Uterus (tissue), 2 donors: Measurements from ENCODE around the gene NEURL1B.

Experiments used
- POLR2A ChIP-seq, 2 donors: fragments of 450-650 bp; IDR thresholded peaks; one replicate each; pipeline ENCODE4 v1.6.1; 2016; ENCODE audit warnings: antibody characterized with exemption in 2 of 2, mild to moderate bottlenecking in 1 of 2, moderate library complexity in 1 of 2
- TF ChIP-seq, protein P1 (sequence below), 4 experiments: fragments of 200-600 bp in 2 of 4; fragments of 450-650 bp in 2 of 4; sonication (generic) in 2 of 4; IDR thresholded peaks; one replicate each; pipeline ENCODE4 v1.5.1; 2016 to 2019; ENCODE audit warnings: antibody characterized with exemption in 4 of 4, mild to moderate bottlenecking in 2 of 4, moderate library complexity in 1 of 4

DNA sequence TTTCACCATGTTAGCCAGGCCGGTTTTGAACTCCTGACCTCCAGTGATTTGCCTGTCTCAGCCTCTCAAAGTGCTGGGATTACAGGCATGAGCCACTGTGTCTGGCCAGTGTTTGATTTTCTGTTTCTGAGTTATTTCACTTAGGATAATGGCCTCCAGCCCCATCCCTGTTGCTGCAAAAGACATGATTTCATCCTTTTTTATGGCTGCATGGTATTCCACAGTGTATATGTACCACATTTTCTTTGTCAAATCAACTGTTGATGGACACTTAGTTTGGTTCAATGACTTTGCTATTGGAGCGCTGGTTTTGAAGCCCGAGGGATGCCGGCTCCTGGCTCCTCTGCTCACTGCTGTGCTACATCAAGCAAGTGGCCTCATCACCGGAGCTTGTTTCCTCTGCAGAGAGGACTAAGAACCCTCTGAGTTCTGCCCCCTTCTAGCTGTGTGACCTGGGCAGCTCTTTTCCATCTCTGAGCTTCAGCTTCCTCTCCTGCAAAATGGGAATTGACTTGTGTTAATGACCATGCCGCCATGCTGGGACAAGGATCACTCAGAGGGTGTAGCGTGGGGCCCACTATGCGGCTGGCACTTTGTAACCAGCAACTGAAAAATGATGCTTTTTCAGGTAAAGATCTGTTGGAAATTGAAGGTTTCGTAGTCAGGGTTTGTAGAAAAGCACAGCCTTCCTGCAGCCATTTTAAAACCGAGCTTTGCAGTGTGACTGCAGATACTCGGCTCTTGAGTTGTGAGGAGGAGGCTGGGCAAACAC lies 4.6 kb upstream of the NEURL1B start:
- TF ChIP-seq, protein P1, sequence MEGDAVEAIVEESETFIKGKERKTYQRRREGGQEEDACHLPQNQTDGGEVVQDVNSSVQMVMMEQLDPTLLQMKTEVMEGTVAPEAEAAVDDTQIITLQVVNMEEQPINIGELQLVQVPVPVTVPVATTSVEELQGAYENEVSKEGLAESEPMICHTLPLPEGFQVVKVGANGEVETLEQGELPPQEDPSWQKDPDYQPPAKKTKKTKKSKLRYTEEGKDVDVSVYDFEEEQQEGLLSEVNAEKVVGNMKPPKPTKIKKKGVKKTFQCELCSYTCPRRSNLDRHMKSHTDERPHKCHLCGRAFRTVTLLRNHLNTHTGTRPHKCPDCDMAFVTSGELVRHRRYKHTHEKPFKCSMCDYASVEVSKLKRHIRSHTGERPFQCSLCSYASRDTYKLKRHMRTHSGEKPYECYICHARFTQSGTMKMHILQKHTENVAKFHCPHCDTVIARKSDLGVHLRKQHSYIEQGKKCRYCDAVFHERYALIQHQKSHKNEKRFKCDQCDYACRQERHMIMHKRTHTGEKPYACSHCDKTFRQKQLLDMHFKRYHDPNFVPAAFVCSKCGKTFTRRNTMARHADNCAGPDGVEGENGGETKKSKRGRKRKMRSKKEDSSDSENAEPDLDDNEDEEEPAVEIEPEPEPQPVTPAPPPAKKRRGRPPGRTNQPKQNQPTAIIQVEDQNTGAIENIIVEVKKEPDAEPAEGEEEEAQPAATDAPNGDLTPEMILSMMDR (IDR thresholded peaks at IDR 0.05) = no peak
- no peak for TF ChIP-seq POLR2A (IDR thresholded peaks at IDR 0.05)
